Fibroblast of mammary gland (primary cell): ENCODE measurements around the gene ANK3.

ENCODE experiments used
- DNase-seq: peaks from one replicate; pipeline ENCODE4 v3.0.0-alpha.2; 2010; ENCODE audit warnings: low read depth
- H3K4me3 ChIP-seq: 2 replicates; pipeline ENCODE4 v1.5.1; 2011; ENCODE audit warnings: low read depth, mild to moderate bottlenecking, low read length, moderate library complexity; ENCODE audit not compliant: control insufficient read depth
- CTCF ChIP-seq: conservative IDR thresholded peaks from 2 replicates; pipeline ENCODE4 v1.5.1; 2011; ENCODE audit warnings: low read depth, low read length, inconsistent platforms; ENCODE audit not compliant: control insufficient read depth, insufficient read depth

The ANK3 gene

GRCh38 chr10:60098677-60099601 is 290.7 kb downstream of the ANK3 start:
- DNase-seq, result no peak
- H3K4me3 ChIP-seq, result no peak overlapping the region
- peak; percentile 11 for TF ChIP-seq CTCF

GRCh38 chr10:60096761-60097513 is 292.7 kb downstream of the ANK3 start:
- TF ChIP-seq CTCF, result no peak
- no peak overlapping the region for H3K4me3 ChIP-seq
- no peak for DNase-seq

GRCh38 chr10:60093317-60093716 is 296.4 kb downstream of the ANK3 start:
- no peak for TF ChIP-seq CTCF
- H3K4me3 ChIP-seq, result no peak overlapping the region
- DNase-seq, result no peak

- H3K4me3 ChIP-seq, result no peak overlapping the region
- no peak for TF ChIP-seq CTCF
- no peak for DNase-seq
Measured at GRCh38 chr10:60086862-60087261, 302.8 kb downstream of the ANK3 start.

GRCh38 chr10:60086421-60086820 is 303.3 kb downstream of the ANK3 start:
- H3K4me3 ChIP-seq, result no peak overlapping the region
- DNase-seq, result no peak
- no peak for TF ChIP-seq CTCF

GRCh38 chr10:60082744-60083344 is 306.8 kb downstream of the ANK3 start:
- DNase-seq, result peak; percentile 20
- TF ChIP-seq CTCF, result no peak
- H3K4me3 ChIP-seq, result no peak overlapping the region
